ENCODE results near the gene TMEM120B.
A peak's percentile ranks its signal among the peaks of the same experiment; 100 is the strongest.

Gene TMEM120B

GRCh38 chr12:121806009-121806545, 93.5 kb downstream of the TMEM120B start:
- peaks cover 71% of the 10 kb centered on the region for H3K79me2 ChIP-seq (ENCODE audit: control insufficient read depth, low read length)
- peak overlapping the region; percentile 99 for H3K4me2 ChIP-seq (ENCODE audit: low read length)

GRCh38 chr12:121806546-121807423, 94.2 kb downstream of the TMEM120B start:
- no peaks in the 10 kb centered on the region for H3K9me2 ChIP-seq (replicated peaks; ENCODE audit: control insufficient read depth, low read length)
- H3K27me3 ChIP-seq (ENCODE audit: control insufficient read depth, low read length) = no peaks in the 10 kb centered on the region; the same call in 1 of the 2 replicates
- peak overlapping the region; percentile 90 for H3K4me3 ChIP-seq (ENCODE audit: low read length)
- peaks cover 84% of the 10 kb centered on the region for H3K36me3 ChIP-seq (ENCODE audit: control insufficient read depth, low read length)
- H3K27ac ChIP-seq (ENCODE audit: low read depth, low read length) = no peak overlapping the region
- H4K20me1 ChIP-seq (ENCODE audit: control insufficient read depth, insufficient read depth, low read depth, low read length) = peaks cover 18% of the 10 kb centered on the region
- H3K9me3 ChIP-seq (ENCODE audit: control insufficient read depth, insufficient read depth, low read length) = no peaks in the 10 kb centered on the region
- no peak for TF ChIP-seq CTCF (IDR thresholded peaks at IDR 0.05; ENCODE audit: low read depth, low read length, poor library complexity, severe bottlenecking)
- no peak for TF ChIP-seq EZH2phosphoT487 (IDR thresholded peaks at IDR 0.05; ENCODE audit: borderline replicate concordance, low read length)
- H3K4me2 ChIP-seq (ENCODE audit: low read length) = peak overlapping the region; percentile 99
- peaks cover 30% of the 10 kb centered on the region for H3F3A ChIP-seq (ENCODE audit: control insufficient read depth, insufficient read depth)
- peaks cover 71% of the 10 kb centered on the region for H3K79me2 ChIP-seq (ENCODE audit: control insufficient read depth, low read length)
- H3K4me1 ChIP-seq (ENCODE audit: control insufficient read depth, low read length) = peaks cover 46% of the 10 kb centered on the region

More at GRCh38 chr12:121806009-121806545, 93.5 kb downstream of the TMEM120B start:
- Histone ChIP-seq H4K20me1 (ENCODE audit: control insufficient read depth, insufficient read depth, low read depth, low read length) (peaks cover 13% of the 10 kb centered on the region), H3K9me3 (ENCODE audit: control insufficient read depth, insufficient read depth, low read length) (no peaks in the 10 kb centered on the region), H3K9me2 (replicated peaks; ENCODE audit: control insufficient read depth, low read length) (no peaks in the 10 kb centered on the region), H3K27ac (ENCODE audit: low read depth, low read length) (no peak overlapping the region), H3K36me3 (ENCODE audit: control insufficient read depth, low read length) (peaks cover 81% of the 10 kb centered on the region), H3K4me3 (ENCODE audit: low read length) (peak overlapping the region; percentile 90), H3K4me1 (ENCODE audit: control insufficient read depth, low read length) (peaks cover 45% of the 10 kb centered on the region), H3F3A (ENCODE audit: control insufficient read depth, insufficient read depth) (peaks cover 29% of the 10 kb centered on the region), H3K27me3 (ENCODE audit: control insufficient read depth, low read length) (no peaks in the 10 kb centered on the region; the same call in 1 of the 2 replicates)
- no peak for TF ChIP-seq CTCF (IDR thresholded peaks at IDR 0.05; ENCODE audit: low read depth, low read length, poor library complexity, severe bottlenecking)
- no peak for TF ChIP-seq EZH2phosphoT487 (IDR thresholded peaks at IDR 0.05; ENCODE audit: borderline replicate concordance, low read length)

- Histone ChIP-seq H3K4me3 (ENCODE audit: low read length) (no peak overlapping the region), H3F3A (ENCODE audit: control insufficient read depth, insufficient read depth) (peaks cover 20% of the 10 kb centered on the region), H3K4me2 (ENCODE audit: low read length) (peak overlapping the region; percentile 99), H3K79me2 (ENCODE audit: control insufficient read depth, low read length) (peaks cover 71% of the 10 kb centered on the region), H3K27ac (ENCODE audit: low read depth, low read length) (no peak overlapping the region), H3K36me3 (ENCODE audit: control insufficient read depth, low read length) (peaks cover 83% of the 10 kb centered on the region), H3K9me3 (ENCODE audit: control insufficient read depth, insufficient read depth, low read length) (no peaks in the 10 kb centered on the region), H3K4me1 (ENCODE audit: control insufficient read depth, low read length) (peaks cover 50% of the 10 kb centered on the region), H4K20me1 (ENCODE audit: control insufficient read depth, insufficient read depth, low read depth, low read length) (peaks cover 25% of the 10 kb centered on the region), H3K27me3 (ENCODE audit: control insufficient read depth, low read length) (no peaks in the 10 kb centered on the region), H3K9me2 (replicated peaks; ENCODE audit: control insufficient read depth, low read length) (no peaks in the 10 kb centered on the region)
- no peak for TF ChIP-seq CTCF (IDR thresholded peaks at IDR 0.05; ENCODE audit: low read depth, low read length, poor library complexity, severe bottlenecking)
- no peak for TF ChIP-seq EZH2phosphoT487 (IDR thresholded peaks at IDR 0.05; ENCODE audit: borderline replicate concordance, low read length)
Measured at GRCh38 chr12:121807642-121808347, 95.2 kb downstream of the TMEM120B start.

Measured in DOHH2 (cell line).